NCI-H128 (cell line): ENCODE measurements around the gene TCF12.
"Not testable (repeated sequence)": the region's sequence is repeated elsewhere in the genome, so short reads cannot be mapped to it uniquely, and the experiment has no call there.

Experiments
- DNase-seq: peaks from one replicate; lab custom pipeline; 2025; ENCODE audit not compliant: unreplicated experiment; lab: John Stamatoyannopoulos, UW

The TCF12 gene

DNA sequence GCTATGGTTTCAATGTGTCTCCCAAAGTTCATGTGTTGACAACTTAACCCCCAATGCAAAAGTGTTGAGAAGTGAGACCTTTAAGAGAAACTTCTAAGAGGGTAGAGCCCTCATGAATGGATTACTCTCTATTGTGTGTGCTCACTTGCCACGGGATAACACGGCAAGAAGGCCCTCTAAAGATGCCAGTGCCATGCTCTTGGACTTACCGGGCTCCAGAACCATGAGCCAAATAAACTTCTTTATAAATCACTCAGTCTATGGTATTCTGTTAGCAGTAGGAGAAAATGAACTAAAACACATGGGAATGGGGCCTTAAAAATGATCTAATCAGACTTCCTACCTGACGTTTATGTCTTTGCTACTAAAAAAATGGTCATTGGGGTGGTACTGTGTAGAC, 2.6 kb upstream of the TCF12 start:
- no peak for DNase-seq

DNA sequence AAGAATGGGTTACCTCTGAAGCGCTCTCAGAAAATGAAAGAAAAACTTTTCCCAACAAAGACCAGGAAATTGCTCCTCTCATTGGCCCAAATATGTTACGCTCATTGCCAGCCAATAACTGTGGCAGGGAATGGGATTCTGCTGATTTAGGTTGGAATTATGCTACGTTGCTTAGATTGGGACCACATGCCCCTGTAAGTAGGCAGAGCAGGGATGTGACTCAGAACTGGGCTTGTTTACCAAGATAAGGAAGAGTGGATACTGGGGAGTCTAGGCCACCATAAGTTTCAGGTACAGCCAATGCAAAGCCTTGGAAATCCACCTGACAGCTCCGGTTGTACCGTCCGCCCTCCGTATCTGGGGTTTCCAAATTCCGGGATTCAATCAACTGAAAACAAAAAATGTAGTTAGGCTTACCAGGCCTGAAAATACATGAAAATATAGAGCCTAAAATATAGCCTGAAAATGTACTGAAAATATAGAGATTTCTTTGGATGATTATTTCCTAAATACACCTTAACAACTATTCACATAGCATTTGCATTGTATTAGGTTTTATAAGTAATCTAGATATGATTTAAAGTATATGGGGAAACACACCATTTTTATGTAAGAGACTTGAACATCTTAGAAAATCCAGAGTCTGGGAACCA, 1.5 kb upstream of the TCF12 start:
- DNase-seq, result no peak

- DNase-seq, result no peak
These were observed 795 bp upstream of the TCF12 start for GRCh38 chr15:56917652-56918045.

DNA sequence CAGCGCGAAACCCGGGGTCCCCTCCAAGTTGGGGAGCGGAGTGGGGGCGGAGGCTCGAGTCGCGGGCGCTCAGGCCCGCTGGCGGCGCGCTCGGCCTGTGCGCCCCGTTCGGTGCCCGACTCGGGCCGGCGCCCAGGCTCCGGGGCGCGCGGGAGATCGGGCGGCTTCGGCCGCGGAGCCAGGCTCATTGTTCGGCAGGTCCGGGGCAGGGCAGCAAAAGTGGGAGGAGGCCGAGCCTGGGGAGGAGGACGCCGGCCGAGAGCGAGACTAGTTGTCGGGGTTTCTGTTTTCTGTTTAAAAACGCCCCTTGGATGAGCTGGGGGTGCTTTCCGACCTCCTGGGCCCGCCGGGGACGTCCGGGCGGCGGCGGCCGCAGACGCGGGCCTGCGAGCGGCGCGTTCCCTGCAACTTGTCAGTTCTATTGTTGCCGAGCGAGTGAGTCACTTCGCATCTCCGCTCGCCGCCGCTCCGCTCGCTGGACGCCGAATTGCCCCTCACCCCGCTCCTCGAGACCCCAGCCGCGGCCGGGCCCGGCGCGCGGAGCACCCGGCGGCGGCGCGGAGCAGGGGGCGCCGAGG, 676 bp downstream of the TCF12 start:
- DNase-seq, result no peak

- no peak for DNase-seq
These were observed 1.3 kb downstream of the TCF12 start for GRCh38 chr15:56919609-56920366.

- DNase-seq, result no peak
These were observed 1.9 kb downstream of the TCF12 start for GRCh38 chr15:56920367-56920627.

DNA sequence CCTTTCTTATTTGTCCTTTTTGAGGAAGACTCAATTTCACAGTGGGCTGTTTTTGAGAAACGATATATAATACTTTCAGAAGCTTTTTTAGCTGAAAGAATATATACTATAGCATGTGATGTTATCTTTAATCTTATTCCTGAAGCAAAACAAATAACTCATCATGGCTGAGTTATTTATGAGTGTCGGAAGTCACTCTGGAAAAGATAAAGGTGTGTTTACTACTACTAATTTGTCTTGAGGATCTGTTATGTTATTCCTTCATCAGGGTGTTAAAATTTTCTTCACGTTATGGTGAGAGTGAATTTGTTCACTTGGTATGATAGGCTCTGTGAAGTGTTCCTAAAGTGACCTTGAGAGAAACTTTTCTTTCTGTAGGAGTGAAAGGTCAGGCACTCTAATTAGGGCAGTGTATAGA, 4.7 kb downstream of the TCF12 start:
- no peak for DNase-seq

DNA sequence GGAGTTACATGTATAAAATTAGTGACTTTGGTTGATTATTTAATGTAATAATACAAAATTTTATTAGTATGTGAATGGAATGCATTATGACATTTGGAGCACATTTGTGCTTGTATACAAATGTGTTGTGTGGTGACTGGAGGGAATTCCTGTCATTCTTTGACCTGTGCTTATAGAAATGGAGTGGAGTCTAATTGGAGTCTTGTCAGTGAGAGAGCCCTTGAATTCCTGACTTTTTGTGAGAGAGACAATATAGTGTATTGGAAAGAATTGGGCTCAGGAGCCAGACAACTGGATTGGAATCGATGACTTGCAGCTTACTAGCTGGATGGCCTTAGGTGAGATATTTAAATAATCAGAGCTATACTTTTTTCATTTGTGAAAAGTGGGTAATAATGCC, 9.4 kb downstream of the TCF12 start:
- DNase-seq, result no peak

- DNase-seq, result no peak
These were observed 11.0 kb downstream of the TCF12 start for GRCh38 chr15:56929399-56929798.

DNA sequence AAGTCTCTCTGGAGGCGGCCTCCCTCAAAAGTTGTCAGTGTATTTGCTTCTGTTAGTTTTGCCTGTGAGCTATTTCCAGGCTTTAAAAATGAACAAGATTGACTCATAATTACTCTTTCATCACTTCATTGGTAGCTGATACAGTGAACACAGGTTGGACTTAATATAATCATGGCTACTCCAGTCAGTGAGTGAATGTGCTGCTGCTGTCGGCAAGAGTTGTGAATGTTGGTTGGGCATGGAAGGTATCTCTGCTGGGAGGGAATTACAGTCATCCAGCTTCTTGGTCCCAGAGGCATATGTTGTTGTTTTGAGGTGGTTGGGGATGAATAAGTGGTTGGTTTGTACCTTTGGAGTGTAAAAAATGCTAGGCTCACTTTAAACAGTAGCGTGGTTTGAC, 11.5 kb downstream of the TCF12 start:
- DNase-seq, result no peak

DNA sequence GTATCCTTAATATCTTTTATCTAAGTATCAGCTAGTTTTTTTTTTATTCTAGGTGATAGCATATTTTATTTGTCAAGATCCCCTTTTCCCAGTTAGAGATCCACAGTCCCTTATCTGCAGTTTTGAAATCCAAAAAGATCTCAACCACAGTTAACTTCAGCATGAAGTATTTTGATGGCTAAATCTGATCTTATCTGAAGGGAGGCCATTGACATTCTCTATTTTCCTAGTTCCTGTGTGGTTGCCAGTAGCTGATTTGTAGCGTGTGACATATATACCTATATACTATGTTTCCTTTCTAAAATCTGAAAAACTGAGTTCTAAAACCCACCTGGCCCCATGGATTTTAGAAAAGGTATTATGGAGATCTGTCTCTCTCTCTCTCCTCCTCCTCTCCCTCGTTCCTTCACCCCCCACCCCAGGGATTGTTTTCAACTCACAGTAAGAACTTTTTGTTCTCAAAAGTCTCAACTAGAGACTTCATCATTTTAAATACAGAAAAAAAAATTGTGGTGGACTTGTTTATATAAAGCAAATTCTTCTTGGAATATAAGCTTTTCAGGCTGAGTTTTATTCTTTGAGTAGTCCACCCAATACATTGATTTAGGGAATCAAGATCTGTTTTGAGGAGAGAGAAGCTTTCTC, 12.3 kb downstream of the TCF12 start:
- DNase-seq, result no peak

- DNase-seq, result no peak
These were observed 13.4 kb downstream of the TCF12 start for GRCh38 chr15:56931639-56932508.

GRCh38 chr15:56932509-56932868, 14.0 kb downstream of the TCF12 start:
- not testable (repeated sequence) for DNase-seq

DNA sequence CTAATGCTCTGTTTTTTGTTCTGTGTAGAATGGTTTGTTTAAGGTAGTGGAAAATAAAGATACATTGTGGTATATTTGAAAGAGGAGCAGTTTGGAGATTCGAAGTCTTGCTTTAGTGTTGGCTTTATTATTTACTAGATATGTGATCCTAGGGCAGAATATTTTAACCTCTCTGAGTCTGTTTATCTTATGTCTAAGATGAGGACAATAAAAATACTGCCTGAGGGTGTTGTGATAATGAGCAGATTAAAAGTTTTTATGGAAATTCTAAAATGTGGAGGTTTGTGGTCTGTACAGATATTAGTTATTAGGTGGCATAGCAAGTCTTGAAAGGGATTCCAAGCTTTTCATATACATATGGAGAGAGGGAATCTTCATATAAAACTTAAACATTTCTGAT, 15.0 kb downstream of the TCF12 start:
- DNase-seq, result no peak

DNA sequence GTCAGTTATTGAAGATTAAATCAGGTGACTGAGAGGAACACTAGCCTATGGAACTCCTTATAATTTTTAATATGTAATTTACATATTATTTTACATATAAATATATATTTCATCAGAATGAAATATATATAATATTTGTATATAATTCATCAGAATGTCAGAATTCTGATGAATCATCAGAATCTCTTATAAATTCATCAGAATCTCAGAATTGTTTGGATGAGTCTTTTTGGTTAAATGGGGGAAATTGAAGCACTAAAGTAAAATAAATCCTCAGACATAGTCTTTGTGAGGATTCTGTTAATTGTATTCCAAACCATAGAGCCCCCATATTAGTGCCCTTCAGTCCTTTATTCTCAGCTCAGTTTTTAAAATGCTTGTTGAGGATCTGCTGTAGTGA, 15.4 kb downstream of the TCF12 start:
- no peak for DNase-seq

- no peak for DNase-seq
These were observed 15.8 kb downstream of the TCF12 start for GRCh38 chr15:56934269-56934668.

DNA sequence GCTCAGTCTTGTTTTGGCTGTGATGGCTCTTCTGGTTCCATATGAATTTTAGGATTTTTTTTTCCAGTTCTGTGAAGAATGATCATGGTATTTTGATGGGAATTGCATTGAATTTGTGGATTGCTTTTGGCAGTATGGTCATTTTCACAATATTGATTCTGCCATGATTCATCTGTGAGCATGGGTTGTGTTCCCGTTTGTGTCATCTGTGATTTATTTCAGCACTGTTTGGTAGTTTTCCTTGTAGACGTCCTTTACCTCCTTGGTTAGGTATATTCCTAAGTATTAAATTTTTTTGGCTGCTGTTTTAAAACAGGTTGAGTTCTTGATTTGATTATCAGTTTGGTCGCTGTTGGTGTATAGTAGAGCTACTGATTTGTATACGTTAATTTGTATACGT, 18.5 kb downstream of the TCF12 start:
- no peak for DNase-seq

- no peak for DNase-seq
These were observed 20.8 kb downstream of the TCF12 start for GRCh38 chr15:56939257-56939656.

- DNase-seq, result no peak
These were observed 21.9 kb downstream of the TCF12 start for GRCh38 chr15:56940388-56940787.

GRCh38 chr15:56942118-56942517, 23.7 kb downstream of the TCF12 start:
- no peak for DNase-seq

DNA sequence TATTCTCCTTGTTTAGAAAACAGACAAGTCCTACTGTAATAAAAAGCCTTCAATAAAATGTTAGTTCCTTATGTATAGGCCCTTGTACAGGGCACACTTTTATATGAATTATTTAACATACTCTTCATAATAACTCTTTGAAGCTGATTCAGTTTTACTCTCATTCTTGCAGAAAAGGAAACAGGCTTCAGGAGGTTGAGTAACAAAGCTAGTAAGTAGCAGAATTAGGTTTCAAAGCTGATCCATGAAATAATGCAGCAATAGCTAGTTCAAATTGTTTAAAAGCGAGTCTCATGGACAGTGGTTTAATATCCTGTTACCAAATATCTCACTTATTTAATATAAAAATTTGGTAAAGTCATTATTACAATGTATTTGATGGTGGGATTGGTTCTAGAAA, 25.0 kb downstream of the TCF12 start:
- no peak for DNase-seq
